Measurements from ENCODE around the gene OXCT1. TPM values are rescaled to one million over a fixed set of nuclear protein-coding genes. Genes with fewer than 3 reads are reported as not detected.
"Not testable (repeated sequence)": the region's sequence is repeated elsewhere in the genome, so short reads cannot be mapped to it uniquely, and the experiment has no call there.

Gene OXCT1
- total RNA-seq, 1 donor from 2014 or later = 70.5 TPM

DNA sequence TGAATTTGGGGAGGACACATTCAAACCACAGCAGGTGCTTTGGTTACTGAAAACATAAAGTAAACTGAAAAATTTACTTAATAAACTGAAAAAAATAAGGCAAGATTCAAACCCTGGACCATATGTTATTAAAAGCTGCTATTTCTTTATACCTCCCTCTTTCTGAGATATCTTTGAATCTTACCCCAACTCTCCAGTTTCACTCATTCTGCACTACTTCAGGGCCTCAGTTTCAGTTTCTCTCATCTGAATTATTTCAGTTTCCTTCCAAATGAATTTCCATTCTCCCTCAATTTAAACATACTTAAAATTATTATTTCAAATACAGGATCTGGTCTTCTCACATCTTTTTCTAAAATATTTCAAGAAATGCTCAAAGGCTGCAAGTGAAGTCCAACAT is 4.9 kb upstream of the OXCT1 start:
- DNase-seq (ENCODE audit: low spot score in 2 of 2) (no peak), FAIRE-seq (no peak)

- FAIRE-seq (no peak), DNase-seq (ENCODE audit: low spot score in 2 of 2) (no peak)
Observed at GRCh38 chr5:41874512-41875060, 4.4 kb upstream of the OXCT1 start.

DNA sequence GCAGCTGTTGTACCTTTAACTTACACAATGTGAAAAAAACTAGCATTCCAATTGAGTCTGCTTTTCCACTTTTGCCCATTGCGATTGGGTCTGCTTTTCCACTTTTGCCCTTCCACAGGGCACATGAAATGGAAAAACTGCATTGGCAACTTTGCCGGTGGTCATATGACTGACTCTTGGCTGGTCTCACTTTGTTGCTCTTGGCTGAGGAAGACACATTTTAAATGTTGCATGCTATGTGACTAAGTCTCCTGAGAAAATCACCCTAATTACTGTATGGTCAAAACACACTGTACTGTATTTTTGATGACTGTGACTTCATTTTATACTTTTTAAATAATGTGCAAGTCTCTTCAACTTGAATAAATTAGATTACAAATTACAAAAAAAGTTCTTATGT is 1.6 kb upstream of the OXCT1 start:
- FAIRE-seq = no peak
- DNase-seq (ENCODE audit: low spot score in 2 of 2) = peak; percentile 16 to 36

DNA sequence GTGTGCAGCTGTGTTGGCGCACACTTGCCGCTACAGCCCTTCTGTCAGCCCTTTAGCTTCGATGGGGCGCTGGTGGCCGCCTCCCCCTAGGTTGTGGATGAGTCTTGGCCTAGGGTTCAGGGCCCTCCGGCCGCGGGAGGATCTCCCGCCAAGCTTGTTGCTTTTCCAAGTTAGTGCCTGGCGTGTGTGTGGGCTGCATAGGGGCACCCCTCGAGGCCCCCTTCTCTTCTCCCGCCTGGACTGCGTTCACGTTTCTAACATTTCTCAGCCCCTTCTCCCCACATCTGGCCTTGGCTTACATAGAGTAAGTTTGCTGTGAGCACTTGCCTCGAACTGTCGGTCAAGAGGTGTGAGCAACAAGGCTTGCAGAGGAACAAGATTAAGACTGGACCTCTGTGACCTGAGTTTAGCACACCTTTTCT is 413 bp upstream of the OXCT1 start:
- FAIRE-seq (no peak), DNase-seq (ENCODE audit: low spot score in 2 of 2) (no peak)

DNA sequence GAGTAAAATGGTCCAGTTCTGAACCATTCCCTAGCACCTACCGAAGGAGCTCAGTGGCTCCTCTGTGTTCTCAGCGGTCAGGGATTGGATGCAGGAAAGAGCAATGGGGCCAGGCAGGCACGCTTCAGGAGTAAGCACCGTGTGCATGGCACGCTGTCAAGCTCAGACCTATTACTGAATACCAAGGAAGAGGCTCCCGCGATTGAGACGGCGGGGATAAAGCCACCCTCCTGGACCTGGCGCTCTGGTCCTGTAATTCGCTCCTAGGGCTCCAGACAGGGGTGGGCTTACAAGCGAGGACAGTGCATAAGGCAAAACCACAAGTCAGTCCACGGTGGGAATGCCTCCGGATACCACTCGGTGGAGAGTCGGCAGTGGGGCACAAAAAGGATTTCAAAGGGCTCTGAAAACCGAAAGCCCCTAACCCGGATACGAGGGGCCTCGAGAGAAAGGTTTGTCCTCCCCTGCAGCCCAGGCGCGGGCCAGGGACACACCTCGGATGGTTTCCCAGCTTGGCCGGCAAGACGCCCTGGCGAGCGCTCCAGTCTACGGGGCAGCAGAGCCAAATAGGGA is 988 bp downstream of the OXCT1 start:
- no peak for FAIRE-seq

DNA sequence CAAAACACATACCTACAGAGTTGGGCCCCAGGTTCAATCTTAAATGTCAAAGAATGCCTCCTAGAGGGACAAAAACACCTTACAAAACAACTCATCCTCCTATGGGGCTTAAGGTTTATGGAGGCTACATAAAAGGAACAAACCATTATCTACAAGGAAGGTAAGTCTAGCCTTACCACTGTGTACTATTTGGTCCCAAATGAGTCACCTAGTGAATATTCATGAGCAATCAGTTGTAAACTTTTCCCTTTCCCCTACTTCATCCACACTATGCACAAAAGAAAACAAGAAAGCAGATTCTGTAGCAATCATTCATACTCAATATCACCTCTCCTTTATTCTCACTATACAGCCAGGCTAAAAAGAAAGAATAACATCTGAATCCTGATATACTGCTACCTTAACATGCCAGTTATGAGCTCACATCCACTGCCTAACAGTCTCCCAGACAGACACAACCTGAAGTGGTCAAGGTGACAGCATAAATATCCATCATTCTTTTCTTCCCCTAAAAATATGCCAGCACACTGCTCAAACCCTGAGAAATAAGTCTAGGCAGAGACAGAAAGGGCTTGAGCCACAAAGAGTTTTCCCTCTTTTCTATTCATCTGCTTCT is 6.2 kb downstream of the OXCT1 start:
- DNase-seq (ENCODE audit: low spot score in 2 of 2) (no peak), FAIRE-seq (no peak)

More for the DNA sequence above, 988 bp downstream of the OXCT1 start:
- peak; percentile 28 to 29 for DNase-seq (ENCODE audit: low spot score in 2 of 2)

GRCh38 chr5:41858890-41859289 is 11.3 kb downstream of the OXCT1 start:
- DNase-seq (ENCODE audit: low spot score in 2 of 2) (no peak), FAIRE-seq (no peak)

DNA sequence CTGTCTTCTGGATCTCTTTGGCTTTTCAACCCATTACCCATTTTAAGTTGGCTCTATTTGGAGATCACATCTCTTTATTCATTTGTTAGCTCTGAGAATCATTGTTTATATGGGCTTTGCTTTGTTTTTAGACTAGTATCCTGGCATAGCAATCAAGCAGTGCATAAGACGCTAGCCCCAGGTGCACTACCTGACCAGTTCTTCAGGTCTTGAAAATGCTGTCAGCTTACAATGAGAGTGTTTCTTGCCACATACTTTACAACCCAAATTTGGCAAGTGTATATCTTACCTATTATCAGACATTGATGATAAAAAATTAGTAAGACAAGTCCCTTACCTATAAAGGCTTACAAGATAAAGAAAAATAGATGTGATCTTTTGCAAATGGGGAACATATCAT is 12.2 kb downstream of the OXCT1 start:
- no peak for FAIRE-seq
- no peak for DNase-seq (ENCODE audit: low spot score in 2 of 2)

GRCh38 chr5:41856644-41857491 is 13.4 kb downstream of the OXCT1 start:
- peak; percentile 30 for FAIRE-seq
- peak in 1 of 2 donors; percentile 46 for DNase-seq (ENCODE audit: low spot score in 2 of 2)

DNA sequence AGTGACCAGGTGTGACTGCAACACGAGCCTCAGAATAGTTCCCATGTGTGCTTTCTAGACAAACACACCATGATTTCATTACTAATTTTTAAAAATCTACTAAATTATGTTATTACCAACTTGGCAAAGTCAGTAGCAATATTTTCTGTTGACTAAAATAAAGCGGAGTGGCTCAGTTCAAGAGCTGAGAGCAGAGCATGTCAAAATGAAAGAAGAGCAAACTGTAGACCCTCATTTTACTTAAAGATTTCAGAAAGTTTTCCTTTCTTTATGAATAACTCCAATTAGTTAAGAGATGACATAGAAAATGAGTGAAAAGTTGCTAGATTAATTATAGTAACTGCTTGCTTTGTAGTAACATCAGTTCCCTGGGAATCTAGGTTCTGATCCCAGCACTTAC is 17.9 kb downstream of the OXCT1 start:
- DNase-seq (ENCODE audit: low spot score in 2 of 2) = no peak
- no peak for FAIRE-seq

- DNase-seq (ENCODE audit: low spot score in 2 of 2) (no peak), FAIRE-seq (no peak)
Observed at GRCh38 chr5:41851116-41851515, 19.1 kb downstream of the OXCT1 start.

- no peak for DNase-seq (ENCODE audit: low spot score in 2 of 2)
- FAIRE-seq = no peak
Observed at GRCh38 chr5:41848983-41849382, 21.2 kb downstream of the OXCT1 start.

GRCh38 chr5:41845751-41846150 is 24.5 kb downstream of the OXCT1 start:
- peak; percentile 56 for FAIRE-seq
- DNase-seq (ENCODE audit: low spot score in 2 of 2) = not testable (repeated sequence)

DNA sequence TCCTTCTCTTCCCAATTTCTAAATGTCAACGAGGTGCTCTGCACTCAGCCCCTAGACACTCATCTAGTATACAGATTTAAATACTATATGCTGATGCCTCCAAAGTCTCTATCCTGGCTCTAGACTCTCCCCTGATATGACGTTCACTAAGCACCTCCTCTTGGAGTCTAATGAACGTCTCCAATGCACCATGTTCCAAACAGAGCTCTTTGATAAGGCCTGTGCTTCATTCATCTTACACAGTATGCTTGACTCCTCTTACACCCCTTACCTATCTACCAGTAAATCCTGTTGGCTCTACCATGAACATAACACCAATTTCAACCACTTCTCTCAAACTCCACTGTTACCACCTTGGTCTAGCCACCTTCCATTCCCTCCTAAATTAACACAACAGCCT is 25.7 kb downstream of the OXCT1 start:
- no peak for DNase-seq (ENCODE audit: low spot score in 2 of 2)

GRCh38 chr5:41843456-41844370 is 26.5 kb downstream of the OXCT1 start:
- DNase-seq (ENCODE audit: low spot score in 2 of 2) (no peak), FAIRE-seq (peak; percentile 67)

More for the DNA sequence above, 25.7 kb downstream of the OXCT1 start:
- FAIRE-seq = no peak

- no peak for DNase-seq (ENCODE audit: low spot score in 2 of 2)
- FAIRE-seq = no peak
Observed at GRCh38 chr5:41842777-41843176, 27.4 kb downstream of the OXCT1 start.

DNA sequence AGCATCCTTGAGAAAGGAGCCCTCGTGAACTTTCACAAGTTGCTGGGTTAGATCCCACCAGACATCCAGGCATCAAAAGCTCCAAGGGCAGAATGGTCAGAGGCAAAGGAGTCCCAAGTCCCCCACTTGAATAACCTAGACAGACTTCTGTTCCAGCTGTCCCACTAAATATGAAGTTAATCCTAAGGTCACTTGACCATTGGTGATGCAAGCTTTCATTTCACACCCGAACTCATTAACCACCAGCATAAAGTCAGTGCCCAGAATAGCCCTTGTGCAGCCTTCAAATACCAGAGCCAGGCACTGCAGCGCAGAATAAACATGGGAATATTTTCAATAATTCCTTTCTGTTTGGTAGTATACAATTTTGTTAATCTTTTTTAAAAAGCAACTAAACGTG is 28.9 kb downstream of the OXCT1 start:
- FAIRE-seq = no peak

GRCh38 chr5:41840251-41840650 is 30.0 kb downstream of the OXCT1 start:
- FAIRE-seq (no peak), DNase-seq (ENCODE audit: low spot score in 2 of 2) (no peak)

More for the DNA sequence above, 28.9 kb downstream of the OXCT1 start:
- no peak for DNase-seq (ENCODE audit: low spot score in 2 of 2)

DNA sequence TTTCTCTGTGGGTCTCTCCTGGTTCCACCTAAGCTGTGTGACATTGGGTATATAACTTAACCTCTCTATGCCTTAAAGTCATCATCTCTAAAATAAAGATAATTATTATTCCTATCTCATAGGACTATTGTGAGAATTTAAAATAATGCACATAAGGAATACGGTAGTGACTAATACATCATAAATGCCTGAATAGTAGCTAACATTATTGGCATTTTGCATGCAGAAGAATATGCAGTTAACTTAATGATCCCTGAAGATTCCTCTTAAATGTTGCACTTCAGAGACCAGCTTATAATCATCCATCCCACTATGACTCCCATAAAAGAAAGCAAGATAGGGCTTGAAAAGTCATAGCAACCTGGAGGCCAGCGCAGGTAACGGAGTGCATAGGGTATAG is 32.4 kb downstream of the OXCT1 start:
- DNase-seq (ENCODE audit: low spot score in 2 of 2) = no peak
- no peak for FAIRE-seq

DNA sequence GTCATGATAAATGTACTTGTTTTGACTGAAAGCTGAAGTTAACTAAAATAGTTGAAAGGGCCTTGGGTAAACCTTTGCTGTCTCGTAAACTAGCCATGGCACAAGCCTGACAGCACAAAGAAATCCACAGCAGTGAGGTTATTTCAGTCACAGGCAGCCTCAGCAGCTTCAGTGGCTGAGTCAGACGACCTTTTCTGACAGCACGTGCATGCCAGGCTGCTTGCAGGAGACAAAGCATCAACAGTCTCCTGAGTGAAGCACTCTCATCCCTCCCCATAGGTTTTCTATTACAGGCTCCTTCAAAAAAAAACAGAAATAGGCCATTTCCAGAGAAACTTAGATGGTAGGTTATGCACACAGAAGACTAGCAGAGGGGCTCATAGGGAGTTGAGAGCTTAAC is 34.6 kb downstream of the OXCT1 start:
- DNase-seq (ENCODE audit: low spot score in 2 of 2) = peak in 1 of 2 donors; percentile 4
- FAIRE-seq = no peak

Measured in frontal cortex (tissue), 4 donors.